ENCODE measurements around the gene STK24.
"Not testable (repeated sequence)": the region's sequence is repeated elsewhere in the genome, so short reads cannot be mapped to it uniquely, and the experiment has no call there.

Gene STK24

GRCh38 chr13:98595134-98595533 lies 18.2 kb upstream of the STK24 start:
- no peak overlapping the region for H3K9ac ChIP-seq (ENCODE audit: low read depth, low read length)
- H3K27me3 ChIP-seq (ENCODE audit: insufficient read depth, low read length): no peaks in the 10 kb centered on the region

GRCh38 chr13:98592362-98592732 lies 15.4 kb upstream of the STK24 start:
- H3K9me3 ChIP-seq (ENCODE audit: insufficient read depth, low read depth, low read length): no peaks in the 10 kb centered on the region
- H3K36me3 ChIP-seq (ENCODE audit: insufficient read depth, low read depth, low read length): no peaks in the 10 kb centered on the region
- H3K9ac ChIP-seq (ENCODE audit: low read depth, low read length): no peak overlapping the region
- no peak overlapping the region for H3K4me3 ChIP-seq (ENCODE audit: low read length)
- H3K27ac ChIP-seq (ENCODE audit: low read length): no peak overlapping the region
- H3K4me1 ChIP-seq (ENCODE audit: insufficient read depth, low read length): no peaks in the 10 kb centered on the region
- H3K27me3 ChIP-seq (ENCODE audit: insufficient read depth, low read length): no peaks in the 10 kb centered on the region

More at GRCh38 chr13:98595134-98595533, 18.2 kb upstream of the STK24 start:
- Histone ChIP-seq H3K4me1 (ENCODE audit: insufficient read depth, low read length) (no peaks in the 10 kb centered on the region), H3K27ac (ENCODE audit: low read length) (no peak overlapping the region), H3K9me3 (ENCODE audit: insufficient read depth, low read depth, low read length) (no peaks in the 10 kb centered on the region), H3K4me3 (ENCODE audit: low read length) (no peak overlapping the region), H3K36me3 (ENCODE audit: insufficient read depth, low read depth, low read length) (no peaks in the 10 kb centered on the region)

- H3K27ac ChIP-seq (ENCODE audit: low read length): no peak overlapping the region
- no peaks in the 10 kb centered on the region for H3K9me3 ChIP-seq (ENCODE audit: insufficient read depth, low read depth, low read length)
- H3K36me3 ChIP-seq (ENCODE audit: insufficient read depth, low read depth, low read length): no peaks in the 10 kb centered on the region
- no peaks in the 10 kb centered on the region for H3K27me3 ChIP-seq (ENCODE audit: insufficient read depth, low read length)
- no peak overlapping the region for H3K4me3 ChIP-seq (ENCODE audit: low read length)
- no peak overlapping the region for H3K9ac ChIP-seq (ENCODE audit: low read depth, low read length)
- no peaks in the 10 kb centered on the region for H3K4me1 ChIP-seq (ENCODE audit: insufficient read depth, low read length)
Observed at GRCh38 chr13:98591721-98592361, 14.9 kb upstream of the STK24 start.

GRCh38 chr13:98590471-98590870 lies 13.6 kb upstream of the STK24 start:
- H3K27me3 ChIP-seq (ENCODE audit: insufficient read depth, low read length); H3K27ac ChIP-seq (ENCODE audit: low read length); H3K9me3 ChIP-seq (ENCODE audit: insufficient read depth, low read depth, low read length); H3K9ac ChIP-seq (ENCODE audit: low read depth, low read length); H3K4me3 ChIP-seq (ENCODE audit: low read length); H3K4me1 ChIP-seq (ENCODE audit: insufficient read depth, low read length); H3K36me3 ChIP-seq (ENCODE audit: insufficient read depth, low read depth, low read length): not testable (repeated sequence)

GRCh38 chr13:98589516-98589915 lies 12.6 kb upstream of the STK24 start:
- H3K27ac ChIP-seq (ENCODE audit: low read length); H3K36me3 ChIP-seq (ENCODE audit: insufficient read depth, low read depth, low read length); H3K4me1 ChIP-seq (ENCODE audit: insufficient read depth, low read length); H3K9me3 ChIP-seq (ENCODE audit: insufficient read depth, low read depth, low read length); H3K27me3 ChIP-seq (ENCODE audit: insufficient read depth, low read length); H3K4me3 ChIP-seq (ENCODE audit: low read length); H3K9ac ChIP-seq (ENCODE audit: low read depth, low read length): not testable (repeated sequence)

- no peak overlapping the region for H3K27ac ChIP-seq (ENCODE audit: low read length)
- H3K27me3 ChIP-seq (ENCODE audit: insufficient read depth, low read length): no peaks in the 10 kb centered on the region
- H3K4me3 ChIP-seq (ENCODE audit: low read length): no peak overlapping the region
- no peak overlapping the region for H3K9ac ChIP-seq (ENCODE audit: low read depth, low read length)
- no peaks in the 10 kb centered on the region for H3K9me3 ChIP-seq (ENCODE audit: insufficient read depth, low read depth, low read length)
- peaks cover 5% of the 10 kb centered on the region; the same call in 1 of the 2 replicates for H3K4me1 ChIP-seq (ENCODE audit: insufficient read depth, low read length)
- no peaks in the 10 kb centered on the region for H3K36me3 ChIP-seq (ENCODE audit: insufficient read depth, low read depth, low read length)
Observed at GRCh38 chr13:98586400-98587345, 9.8 kb upstream of the STK24 start.

- Histone ChIP-seq H3K9ac (ENCODE audit: low read depth, low read length) (no peak overlapping the region), H3K27me3 (ENCODE audit: insufficient read depth, low read length) (no peaks in the 10 kb centered on the region), H3K36me3 (ENCODE audit: insufficient read depth, low read depth, low read length) (no peaks in the 10 kb centered on the region), H3K27ac (ENCODE audit: low read length) (no peak overlapping the region), H3K4me3 (ENCODE audit: low read length) (no peak overlapping the region), H3K4me1 (ENCODE audit: insufficient read depth, low read length) (peaks cover 7% of the 10 kb centered on the region; the same call in 1 of the 2 replicates), H3K9me3 (ENCODE audit: insufficient read depth, low read depth, low read length) (no peaks in the 10 kb centered on the region)
Observed at GRCh38 chr13:98585946-98586345, 9.0 kb upstream of the STK24 start.

- no peaks in the 10 kb centered on the region for H3K27me3 ChIP-seq (ENCODE audit: insufficient read depth, low read length)
- no peak overlapping the region for H3K27ac ChIP-seq (ENCODE audit: low read length)
- no peak overlapping the region for H3K4me3 ChIP-seq (ENCODE audit: low read length)
- H3K9me3 ChIP-seq (ENCODE audit: insufficient read depth, low read depth, low read length): no peaks in the 10 kb centered on the region
- H3K36me3 ChIP-seq (ENCODE audit: insufficient read depth, low read depth, low read length): no peaks in the 10 kb centered on the region
- H3K4me1 ChIP-seq (ENCODE audit: insufficient read depth, low read length): peaks cover 8% of the 10 kb centered on the region
- H3K9ac ChIP-seq (ENCODE audit: low read depth, low read length): no peak overlapping the region
Observed at GRCh38 chr13:98585398-98585754, 8.5 kb upstream of the STK24 start.

- Histone ChIP-seq H3K27me3 (ENCODE audit: insufficient read depth, low read length) (no peaks in the 10 kb centered on the region), H3K4me3 (ENCODE audit: low read length) (no peak overlapping the region), H3K9me3 (ENCODE audit: insufficient read depth, low read depth, low read length) (no peaks in the 10 kb centered on the region), H3K27ac (ENCODE audit: low read length) (no peak overlapping the region), H3K9ac (ENCODE audit: low read depth, low read length) (no peak overlapping the region), H3K36me3 (ENCODE audit: insufficient read depth, low read depth, low read length) (no peaks in the 10 kb centered on the region), H3K4me1 (ENCODE audit: insufficient read depth, low read length) (peaks cover 12% of the 10 kb centered on the region)
Observed at GRCh38 chr13:98584668-98585397, 7.9 kb upstream of the STK24 start.

- H3K4me3 ChIP-seq (ENCODE audit: low read length): no peak overlapping the region
- H3K27me3 ChIP-seq (ENCODE audit: insufficient read depth, low read length): no peaks in the 10 kb centered on the region
- H3K4me1 ChIP-seq (ENCODE audit: insufficient read depth, low read length): peaks cover 18% of the 10 kb centered on the region
- H3K36me3 ChIP-seq (ENCODE audit: insufficient read depth, low read depth, low read length): no peaks in the 10 kb centered on the region
- no peak overlapping the region for H3K27ac ChIP-seq (ENCODE audit: low read length)
- H3K9ac ChIP-seq (ENCODE audit: low read depth, low read length): no peak overlapping the region
- no peaks in the 10 kb centered on the region for H3K9me3 ChIP-seq (ENCODE audit: insufficient read depth, low read depth, low read length)
Observed at GRCh38 chr13:98582947-98583346, 6.0 kb upstream of the STK24 start.

- H3K9ac ChIP-seq (ENCODE audit: low read depth, low read length): no peak overlapping the region
- no peaks in the 10 kb centered on the region for H3K36me3 ChIP-seq (ENCODE audit: insufficient read depth, low read depth, low read length)
- no peaks in the 10 kb centered on the region for H3K27me3 ChIP-seq (ENCODE audit: insufficient read depth, low read length)
- H3K4me1 ChIP-seq (ENCODE audit: insufficient read depth, low read length): peaks cover 18% of the 10 kb centered on the region
- no peaks in the 10 kb centered on the region for H3K9me3 ChIP-seq (ENCODE audit: insufficient read depth, low read depth, low read length)
- H3K27ac ChIP-seq (ENCODE audit: low read length): no peak overlapping the region
- no peak overlapping the region for H3K4me3 ChIP-seq (ENCODE audit: low read length)
Observed at GRCh38 chr13:98581971-98582702, 5.2 kb upstream of the STK24 start.

Measured in iPS-20b (cell line).